HepG2 (cell line): ENCODE measurements around the gene SRF. TPM values are rescaled to one million over a fixed set of nuclear protein-coding genes. Genes with fewer than 3 reads are reported as not detected.

ENCODE experiments used
- DNMT1 ChIP-seq: sonication (generic); formaldehyde crosslinking; IDR thresholded peaks from 2 replicates; pipeline ENCODE4 v1.5.1; 2020; ENCODE audit warnings: mild to moderate bottlenecking, missing genetic modification reagents
- ELF3 ChIP-seq: IDR thresholded peaks from 2 replicates; pipeline ENCODE4 v1.6.1; 2016; ENCODE audit warnings: missing genetic modification reagents, missing compliant biosample characterization
- FOXP4 ChIP-seq: sonication (generic); formaldehyde crosslinking; IDR thresholded peaks from 2 replicates; pipeline ENCODE4 v1.4.0; 2020; ENCODE audit warnings: missing genetic modification reagents
- HHEX ChIP-seq: IDR thresholded peaks from 2 replicates; pipeline ENCODE4 v1.6.1; 2016; ENCODE audit warnings: control low read depth
- KDM6A ChIP-seq: IDR thresholded peaks from 2 replicates; pipeline ENCODE4 v1.6.1; 2016; ENCODE audit warnings: low read depth
- KLF15 ChIP-seq: sonication (generic); formaldehyde crosslinking; IDR thresholded peaks from 2 replicates; pipeline ENCODE4 v1.8.1; 2023; ENCODE audit warnings: borderline replicate concordance, mild to moderate bottlenecking, inconsistent platforms, missing genetic modification reagents, mixed read lengths
- NCOA2 ChIP-seq: sonication (generic); formaldehyde crosslinking; IDR thresholded peaks from 2 replicates; pipeline ENCODE4 v1.8.0; 2022; ENCODE audit warnings: inconsistent platforms
- NFIB ChIP-seq: sonication (generic); formaldehyde crosslinking; IDR thresholded peaks from 2 replicates; pipeline ENCODE4 v1.9.0; 2021; ENCODE audit warnings: missing genetic modification reagents, mild to moderate bottlenecking, borderline replicate concordance
- SCMH1 ChIP-seq: sonication (generic); formaldehyde crosslinking; IDR thresholded peaks from 2 replicates; pipeline ENCODE4 v1.9.0; 2021; ENCODE audit warnings: missing genetic modification reagents, mild to moderate bottlenecking, borderline replicate concordance
- TAF15 ChIP-seq: fragments of 200-400 bp; formaldehyde crosslinking; IDR thresholded peaks from one replicate; pipeline ENCODE4 v1.6.1; 2018; ENCODE audit warnings: mild to moderate bottlenecking, low read depth, low read length; ENCODE audit not compliant: poor library complexity, severe bottlenecking
- TIGD3 ChIP-seq: sonication (generic); formaldehyde crosslinking; IDR thresholded peaks from 2 replicates; pipeline ENCODE4 v1.5.1; 2020; ENCODE audit warnings: mild to moderate bottlenecking, missing genetic modification reagents, borderline replicate concordance
- ZKSCAN8 ChIP-seq: IDR thresholded peaks from 2 replicates; pipeline ENCODE4 v1.6.1; 2016; ENCODE audit warnings: borderline replicate concordance, missing genetic modification reagents, missing compliant biosample characterization
- ZMYM4 ChIP-seq: sonication (generic); formaldehyde crosslinking; IDR thresholded peaks from 2 replicates; pipeline ENCODE4 v1.8.1; 2023; ENCODE audit warnings: mild to moderate bottlenecking, missing genetic modification reagents
- ZNF142 ChIP-seq: sonication (generic); formaldehyde crosslinking; IDR thresholded peaks from 2 replicates; pipeline ENCODE4 v1.4.0; 2020; ENCODE audit warnings: missing genetic modification reagents
- ZNF484 ChIP-seq: sonication (generic); formaldehyde crosslinking; IDR thresholded peaks from 2 replicates; pipeline ENCODE4 v1.5.1; 2020; ENCODE audit warnings: mild to moderate bottlenecking, low read depth, missing genetic modification reagents, borderline replicate concordance
- ZNF7 ChIP-seq: IDR thresholded peaks from 2 replicates; pipeline ENCODE4 v1.6.1; 2016; ENCODE audit warnings: missing biosample characterization, missing genetic modification reagents
- ZNF737 ChIP-seq: sonication (generic); formaldehyde crosslinking; IDR thresholded peaks from 2 replicates; pipeline ENCODE4 v1.5.0; 2020; ENCODE audit warnings: missing genetic modification reagents, mild to moderate bottlenecking, borderline replicate concordance
- ZSCAN30 ChIP-seq: sonication (generic); formaldehyde crosslinking; IDR thresholded peaks from 2 replicates; pipeline ENCODE4 v1.5.0; 2020; ENCODE audit warnings: mild to moderate bottlenecking, missing genetic modification reagents
- ZZZ3 ChIP-seq: sonication (generic); formaldehyde crosslinking; IDR thresholded peaks from 2 replicates; pipeline ENCODE4 v1.4.0; 2020; ENCODE audit warnings: missing genetic modification reagents, mild to moderate bottlenecking, borderline replicate concordance
- polyA plus RNA-seq, 8 experiments: library from polyadenylated mRNA; depleted of rRNA in 3 of 8; stranded (reverse) in 7 of 8; unstranded in 1 of 8; fragments of >200 nt; fragmentation: Illumina TruSeq in 4 of 8; extraction: Trizol in 4 of 8; gene quantifications; 2 replicates each; pipeline versions ENCODE4 v1.2.1 to v1.2.3, GENCODE V29; 2011 to 2016; ENCODE audit warnings: low read depth in 4 of 8, missing spikeins in 1 of 8, mixed read lengths in 1 of 8; ENCODE audit not compliant: insufficient read depth in 1 of 8
- total RNA-seq, 5 experiments: library from RNA; depleted of rRNA; stranded (reverse); fragments of >200 nt; fragmentation: Illumina TruSeq; extraction: Trizol; gene quantifications; 2 replicates each; pipeline ENCODE4 v1.2.3, GENCODE V29; 2016; ENCODE audit warnings: low read depth in 1 of 5

Gene SRF
- total and polyA plus RNA-seq, 2 of the 13 experiments (the other 11 are each of a cell fraction or from before 2014, with no cell fraction given): 25.5 to 44.1 TPM

- peak; percentile 57; the same call in 1 of the 2 replicates for TF ChIP-seq ZMYM4
- no peak for TF ChIP-seq TAF15
- TF ChIP-seq ELF3 (CRISPR knock-in tag): 0 out of 2 replicates have a peak, but pooled peaks have one; percentile 20
- TF ChIP-seq ZZZ3 (CRISPR knock-in tag): no peak
- 0 out of 2 replicates have a peak, but pooled peaks have one; percentile 8 for TF ChIP-seq NCOA2
- no peak for TF ChIP-seq KLF15 (CRISPR knock-in tag)
- no peak for TF ChIP-seq FOXP4 (CRISPR knock-in tag)
- TF ChIP-seq KDM6A (CRISPR knock-in tag): no peak
- TF ChIP-seq ZNF7 (CRISPR knock-in tag): no peak
- TF ChIP-seq HHEX (CRISPR knock-in tag): no peak
- no peak for TF ChIP-seq ZNF484 (CRISPR knock-in tag)
- no peak for TF ChIP-seq ZSCAN30 (CRISPR knock-in tag)
- no peak for TF ChIP-seq NFIB (CRISPR knock-in tag)
- no peak for TF ChIP-seq ZKSCAN8 (CRISPR knock-in tag)
- TF ChIP-seq DNMT1 (CRISPR knock-in tag): no peak
- 0 out of 2 replicates have a peak, but pooled peaks have one; percentile 27 for TF ChIP-seq TIGD3 (CRISPR knock-in tag)
- 0 out of 2 replicates have a peak, but pooled peaks have one; percentile 27 for TF ChIP-seq ZNF737 (CRISPR knock-in tag)
- no peak for TF ChIP-seq SCMH1
- no peak for TF ChIP-seq ZNF142
Observed at GRCh38 chr6:43172104-43173007, 1.3 kb downstream of the SRF start (continued).
